Measurements from ENCODE around the gene SUN5. TPM values are rescaled to one million over a fixed set of nuclear protein-coding genes. Genes with fewer than 3 reads are reported as not detected.

The SUN5 gene
- total RNA-seq, 4 donors from 2014 or later: not detected

DNA sequence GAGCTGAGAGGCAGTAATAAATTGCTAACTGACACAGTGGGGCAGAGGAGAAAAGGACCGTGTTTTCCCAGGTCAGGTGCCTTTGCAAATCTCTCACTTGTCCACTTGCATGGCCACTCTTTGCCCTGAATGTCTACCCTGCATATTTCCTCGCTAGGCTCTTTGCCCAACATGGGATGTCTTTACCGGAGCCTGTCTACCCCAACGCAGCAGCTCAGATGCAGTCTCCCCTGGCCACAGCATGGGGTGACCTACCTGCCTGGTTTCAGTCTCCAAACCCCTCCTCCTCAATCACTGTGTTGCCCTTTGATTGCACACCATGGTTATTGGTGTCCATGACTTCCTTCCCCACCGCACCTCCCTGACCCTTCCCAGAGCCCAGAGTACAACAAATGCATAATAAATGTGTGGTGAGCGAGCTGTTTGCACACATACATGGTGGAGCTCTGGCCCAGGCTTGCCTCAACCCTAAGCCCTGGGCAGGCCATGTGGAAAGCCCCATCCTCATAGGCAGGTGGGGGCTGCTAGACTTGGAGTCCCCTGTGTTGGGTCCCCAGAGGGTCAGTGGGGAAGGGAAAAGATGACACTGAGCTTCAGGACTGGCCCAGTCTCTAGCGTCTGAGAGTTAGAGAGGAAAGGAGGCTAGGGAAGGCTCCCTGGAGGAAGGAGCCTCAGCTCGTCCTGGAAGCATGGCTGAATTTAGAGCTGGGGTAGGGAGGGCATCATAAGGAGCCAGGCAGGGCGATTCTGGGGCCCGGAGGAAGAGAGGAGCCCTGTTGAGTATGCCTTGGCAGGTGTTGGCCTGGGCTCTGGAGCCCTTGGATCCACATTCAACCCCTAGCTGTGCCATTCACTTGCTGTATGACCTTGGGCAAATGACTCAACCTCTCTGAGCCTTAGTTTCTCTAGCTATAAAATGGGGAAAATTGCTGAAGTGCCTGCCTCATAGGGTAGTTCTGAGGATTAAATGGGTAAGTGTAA is 22.8 kb upstream of the SUN5 start:
- no peak overlapping the region for H3K27ac ChIP-seq
- no peak overlapping the region for H3K4me3 ChIP-seq
- no peaks in the 10 kb centered on the region for H3K9me3 ChIP-seq
- intact Hi-C loops (cut with DNase I; ENCODE audit: low total_unique reads): no loop called here
- no peak for DNase-seq
- TF ChIP-seq POLR2A (IDR thresholded peaks at IDR 0.05): no peak
- TF ChIP-seq, protein P1, sequence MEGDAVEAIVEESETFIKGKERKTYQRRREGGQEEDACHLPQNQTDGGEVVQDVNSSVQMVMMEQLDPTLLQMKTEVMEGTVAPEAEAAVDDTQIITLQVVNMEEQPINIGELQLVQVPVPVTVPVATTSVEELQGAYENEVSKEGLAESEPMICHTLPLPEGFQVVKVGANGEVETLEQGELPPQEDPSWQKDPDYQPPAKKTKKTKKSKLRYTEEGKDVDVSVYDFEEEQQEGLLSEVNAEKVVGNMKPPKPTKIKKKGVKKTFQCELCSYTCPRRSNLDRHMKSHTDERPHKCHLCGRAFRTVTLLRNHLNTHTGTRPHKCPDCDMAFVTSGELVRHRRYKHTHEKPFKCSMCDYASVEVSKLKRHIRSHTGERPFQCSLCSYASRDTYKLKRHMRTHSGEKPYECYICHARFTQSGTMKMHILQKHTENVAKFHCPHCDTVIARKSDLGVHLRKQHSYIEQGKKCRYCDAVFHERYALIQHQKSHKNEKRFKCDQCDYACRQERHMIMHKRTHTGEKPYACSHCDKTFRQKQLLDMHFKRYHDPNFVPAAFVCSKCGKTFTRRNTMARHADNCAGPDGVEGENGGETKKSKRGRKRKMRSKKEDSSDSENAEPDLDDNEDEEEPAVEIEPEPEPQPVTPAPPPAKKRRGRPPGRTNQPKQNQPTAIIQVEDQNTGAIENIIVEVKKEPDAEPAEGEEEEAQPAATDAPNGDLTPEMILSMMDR (IDR thresholded peaks at IDR 0.05): no peak
- no peaks in the 10 kb centered on the region for H3K36me3 ChIP-seq
- H3K27me3 ChIP-seq: no peaks in the 10 kb centered on the region
- H3K4me1 ChIP-seq: no peaks in the 10 kb centered on the region

DNA sequence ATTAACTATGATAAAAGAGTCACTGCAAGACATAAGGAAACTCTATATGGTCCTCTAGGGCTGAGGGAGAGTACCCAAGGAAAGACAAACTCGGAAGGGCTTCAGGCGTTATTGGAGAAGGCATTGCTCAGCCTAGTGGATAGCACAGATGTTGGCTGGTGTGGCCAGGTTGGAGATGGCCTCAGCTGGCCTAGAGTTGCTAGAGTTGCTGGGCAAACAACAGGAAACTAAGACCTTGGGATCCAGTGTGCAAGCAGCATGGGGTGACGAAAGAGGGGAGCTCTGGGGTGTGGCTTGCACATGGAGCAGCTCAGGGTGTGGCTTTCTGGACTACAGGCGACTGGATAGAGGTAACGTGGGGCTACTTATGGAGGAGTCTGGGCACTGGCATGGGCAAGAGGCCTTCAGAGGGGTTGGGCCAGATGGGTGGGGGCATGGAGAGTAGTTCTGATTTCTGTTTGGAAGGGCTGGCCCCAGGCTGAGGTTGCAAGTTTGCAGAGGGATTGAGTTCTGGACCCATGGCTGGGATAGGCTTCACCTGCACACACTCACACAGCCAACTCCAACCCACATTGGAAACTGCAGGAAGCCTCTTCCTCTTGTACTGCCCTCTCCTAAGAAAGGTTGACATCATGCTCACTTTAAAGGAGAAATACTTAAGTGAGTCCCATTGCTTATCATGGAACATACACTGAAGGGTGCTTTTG is 22.0 kb upstream of the SUN5 start:
- no peak overlapping the region for H3K4me3 ChIP-seq
- no peaks in the 10 kb centered on the region for H3K36me3 ChIP-seq
- TF ChIP-seq POLR2A (IDR thresholded peaks at IDR 0.05): no peak
- TF ChIP-seq, protein P1 (IDR thresholded peaks at IDR 0.05): no peak
- H3K27me3 ChIP-seq: no peaks in the 10 kb centered on the region
- H3K27ac ChIP-seq: no peak overlapping the region
- H3K9me3 ChIP-seq: no peaks in the 10 kb centered on the region
- DNase-seq: no peak
- no peaks in the 10 kb centered on the region for H3K4me1 ChIP-seq
- intact Hi-C loops (cut with DNase I; ENCODE audit: low total_unique reads): no loop called here

DNA sequence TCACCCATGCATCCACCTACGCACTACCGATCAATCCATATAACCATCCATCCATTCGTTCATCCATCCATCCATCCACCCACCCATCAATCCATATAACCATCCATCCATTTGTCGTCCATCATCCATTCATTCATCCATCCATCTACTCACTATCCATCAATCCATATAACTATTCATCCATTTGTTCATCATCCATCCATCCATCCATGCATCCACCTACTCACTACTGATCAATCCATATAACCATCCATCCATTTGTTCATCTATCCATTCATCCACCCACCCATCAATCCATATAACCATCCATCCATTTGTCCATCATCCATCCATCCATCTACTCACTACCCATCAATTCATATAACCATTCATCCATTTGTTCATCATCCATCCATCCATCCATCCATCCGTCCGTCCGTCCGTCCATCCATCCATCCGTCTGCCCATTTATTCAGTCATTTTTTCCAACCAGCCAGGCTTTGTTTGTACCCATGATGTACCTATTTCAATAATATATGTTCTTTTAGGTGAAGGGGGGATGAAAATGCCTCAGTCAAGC is 21.2 kb upstream of the SUN5 start:
- DNase-seq: no peak
- Histone ChIP-seq H3K27ac (no peak overlapping the region), H3K27me3 (no peaks in the 10 kb centered on the region), H3K9me3 (no peaks in the 10 kb centered on the region), H3K4me3 (no peak overlapping the region), H3K36me3 (no peaks in the 10 kb centered on the region), H3K4me1 (no peaks in the 10 kb centered on the region)
- TF ChIP-seq POLR2A (IDR thresholded peaks at IDR 0.05): no peak
- TF ChIP-seq, protein P1 (IDR thresholded peaks at IDR 0.05): no peak
- intact Hi-C loops (cut with DNase I; ENCODE audit: low total_unique reads): no loop called here

DNA sequence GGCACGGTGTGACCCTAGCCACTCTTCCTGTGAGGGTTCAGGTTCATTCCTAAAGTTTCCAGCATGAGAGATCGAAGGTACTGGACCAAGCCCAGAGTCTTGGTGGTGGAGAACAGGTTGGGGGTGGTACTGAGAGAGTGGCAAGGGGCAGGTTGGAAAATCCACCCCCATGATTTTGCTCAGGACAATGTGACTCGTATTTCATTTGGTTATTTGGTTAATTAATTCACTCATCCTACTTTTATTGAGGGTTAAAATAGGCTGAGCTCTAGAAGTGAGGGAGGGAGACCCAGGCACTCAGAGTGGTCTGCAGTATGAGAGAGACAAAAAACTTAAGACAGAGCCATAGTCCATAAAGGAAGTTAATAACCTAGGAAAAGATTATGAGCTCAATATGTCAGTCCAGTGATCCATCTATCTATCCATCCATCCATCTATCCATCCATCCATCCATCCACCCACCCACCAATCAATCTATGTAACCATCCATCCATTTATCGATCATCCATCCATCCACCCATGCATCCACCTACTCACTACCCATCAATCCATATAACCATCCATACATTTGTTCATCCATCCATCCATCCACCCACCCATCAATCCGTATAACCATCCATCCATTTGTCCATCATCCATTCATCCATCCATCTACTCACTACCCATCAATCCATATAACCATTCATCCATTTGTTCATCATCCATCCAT is 20.5 kb upstream of the SUN5 start:
- H3K27me3 ChIP-seq: no peaks in the 10 kb centered on the region
- no peak for TF ChIP-seq POLR2A (IDR thresholded peaks at IDR 0.05)
- TF ChIP-seq, protein P1 (IDR thresholded peaks at IDR 0.05): no peak
- no peaks in the 10 kb centered on the region for H3K36me3 ChIP-seq
- no peak overlapping the region for H3K4me3 ChIP-seq
- intact Hi-C loops (cut with DNase I; ENCODE audit: low total_unique reads): no loop called here
- no peaks in the 10 kb centered on the region for H3K9me3 ChIP-seq
- H3K27ac ChIP-seq: no peak overlapping the region
- DNase-seq: no peak
- no peaks in the 10 kb centered on the region for H3K4me1 ChIP-seq

Data from uterus (tissue), 4 donors.